GM12878 (cell line): Measurements from ENCODE around the gene HOXC9. TPM values are rescaled to one million over a fixed set of nuclear protein-coding genes. Genes with fewer than 3 reads are reported as not detected.

Experiments
- ATAC-seq: fragments of 200-7000 bp; cut with Tn5 transposase; 3 replicates; pipeline ENCODE4 v1.9.1; 2020; ENCODE audit warnings: mild to moderate bottlenecking, moderate library complexity
- BruUV-seq: library from RNA; stranded (reverse); fragments of 400-500 nt; replicated peaks from 2 replicates; lab custom pipeline; 2021; lab: Mats Ljungman, UMichigan
- CTCF ChIA-PET: fragments of 300-600 bp; sonication (Branson Sonifier 250); formaldehyde crosslinking; extraction: SDS; loops from one replicate; lab custom pipeline; 2021; ENCODE audit warnings: inconsistent platforms; lab: Yijun Ruan, JAX
- POLR2A ChIA-PET: fragments of 350-600 bp; formaldehyde crosslinking; extraction: SDS; loops from one replicate; lab custom pipeline; 2021; ENCODE audit warnings: inconsistent platforms; lab: Charles Lee
- RAD21 ChIA-PET: fragments of 300-600 bp; sonication (Branson Sonifier 250); formaldehyde crosslinking; loops from one replicate; lab custom pipeline; 2023; ENCODE audit warnings: antibody characterized with exemption; ENCODE audit not compliant: unreplicated experiment; lab: Charles Lee
- SMC1A ChIA-PET: fragments of 300-600 bp; sonication (Branson Sonifier 250); formaldehyde crosslinking; loops from one replicate; lab custom pipeline; 2023; ENCODE audit not compliant: unreplicated experiment, uncharacterized antibody; lab: Charles Lee
- DNase-seq: peaks from one replicate; pipeline ENCODE4 v3.0.0-alpha.2; 2011; ENCODE audit warnings: low read depth, low spot score
- FAIRE-seq: peaks from 3 replicates; lab custom pipeline; 2011; peaks lifted over from hg19 to GRCh38; lab: Jason Lieb, UNC
- H2AFZ ChIP-seq: 2 replicates; pipeline ENCODE4 v1.6.0; 2011; ENCODE audit warnings: low read depth, low read length, control low read depth; ENCODE audit not compliant: control insufficient read depth
- H3K27ac ChIP-seq: 2 replicates; pipeline ENCODE4 v1.5.1; 2011; ENCODE audit warnings: control low read depth; ENCODE audit not compliant: control insufficient read depth, insufficient read depth
- H3K27me3 ChIP-seq, 2 experiments: replicated peaks in 1 of 2; 2 replicates each; pipeline versions ENCODE4 v1.6.0 to v1.6.1; 2011; ENCODE audit warnings: low read length in 1 of 2; ENCODE audit not compliant: control insufficient read depth in 2 of 2, insufficient read depth in 2 of 2
- H3K36me3 ChIP-seq, 2 experiments: 2 replicates each; pipeline ENCODE4 v1.5.1; 2011; ENCODE audit warnings: low read length in 1 of 2; ENCODE audit not compliant: control insufficient read depth in 2 of 2, insufficient read depth in 2 of 2
- H3K4me1 ChIP-seq: 2 replicates; pipeline ENCODE4 v1.6.1; 2011; ENCODE audit warnings: mild to moderate bottlenecking, low read length, moderate library complexity, mixed read lengths; ENCODE audit not compliant: control insufficient read depth, insufficient read depth
- H3K4me2 ChIP-seq: 2 replicates; pipeline ENCODE4 v1.6.0; 2011; ENCODE audit warnings: control low read depth; ENCODE audit not compliant: control insufficient read depth, insufficient read depth
- H3K4me3 ChIP-seq: fragments of 200-600 bp; sonication (generic); 2 replicates; pipeline ENCODE4 v1.5.1; 2016
- H3K79me2 ChIP-seq: 2 replicates; pipeline ENCODE4 v1.6.0; 2011; ENCODE audit warnings: low read length; ENCODE audit not compliant: control insufficient read depth, insufficient read depth
- H3K9ac ChIP-seq: 2 replicates; pipeline ENCODE4 v1.8.0; 2011; ENCODE audit warnings: low read length, control low read depth, mixed read lengths; ENCODE audit not compliant: control insufficient read depth, insufficient read depth
- H3K9me3 ChIP-seq: replicated peaks from 3 replicates; pipeline ENCODE4 v1.5.1; 2011; ENCODE audit warnings: mild to moderate bottlenecking, low read length; ENCODE audit not compliant: control insufficient read depth, insufficient read depth
- H4K20me1 ChIP-seq: 2 replicates; pipeline ENCODE4 v1.6.0; 2011; ENCODE audit not compliant: control insufficient read depth, insufficient read depth
- CEBPZ ChIP-seq: fragments of 150-350 bp; IDR thresholded peaks from 2 replicates; pipeline ENCODE4 v1.6.1; 2016; ENCODE audit warnings: low read depth, low read length
- E2F8 ChIP-seq: fragments of 450-650 bp; IDR thresholded peaks from 2 replicates; pipeline ENCODE4 v1.6.1; 2018; ENCODE audit warnings: mild to moderate bottlenecking, low read depth, moderate library complexity; ENCODE audit not compliant: partially characterized antibody
- EGR1 ChIP-seq, 2 experiments: IDR thresholded peaks; 1 replicate in 1 of 2; 2 replicates in 1 of 2; pipeline ENCODE4 v1.6.1; 2011 to 2012; ENCODE audit warnings: low read depth in 2 of 2, low read length in 2 of 2, borderline replicate concordance in 1 of 2, mild to moderate bottlenecking in 1 of 2, moderate library complexity in 1 of 2
- ETV6 ChIP-seq, 2 experiments: fragments of 450-650 bp in 1 of 2; IDR thresholded peaks in 1 of 2; conservative IDR thresholded peaks in 1 of 2; 2 replicates each; pipeline ENCODE4 v1.6.1; 2014; ENCODE audit warnings: antibody characterized with exemption in 1 of 2, borderline replicate concordance in 1 of 2, low read depth in 1 of 2, mild to moderate bottlenecking in 1 of 2, moderate library complexity in 1 of 2
- MYB ChIP-seq: fragments of 150-350 bp; IDR thresholded peaks from 2 replicates; pipeline ENCODE4 v1.6.1; 2014; ENCODE audit warnings: mild to moderate bottlenecking, low read depth, low read length, borderline replicate concordance
- MYC ChIP-seq: IDR thresholded peaks from 2 replicates; pipeline ENCODE4 v1.6.1; 2011; ENCODE audit warnings: mild to moderate bottlenecking, low read length, moderate library complexity, inconsistent platforms; ENCODE audit not compliant: insufficient read depth, insufficient replicate concordance, insufficient read length, severe bottlenecking
- PML ChIP-seq: IDR thresholded peaks from 2 replicates; pipeline ENCODE4 v1.6.1; 2012; ENCODE audit warnings: low read length, inconsistent platforms
- POU2F2 ChIP-seq: IDR thresholded peaks from 3 replicates; pipeline ENCODE4 v1.6.1; 2011; ENCODE audit warnings: low read depth, mild to moderate bottlenecking, low read length, borderline replicate concordance
- RCOR1 ChIP-seq: conservative IDR thresholded peaks from 2 replicates; pipeline ENCODE4 v1.6.1; 2012; ENCODE audit warnings: low read depth, low read length, improper control_type of control experiment
- SIN3A ChIP-seq: IDR thresholded peaks from 2 replicates; pipeline ENCODE4 v1.6.1; 2012; ENCODE audit warnings: low read depth, low read length, improper control_type of control experiment
- SIX5 ChIP-seq: IDR thresholded peaks from 2 replicates; pipeline ENCODE4 v1.6.1; 2011; ENCODE audit warnings: mild to moderate bottlenecking, low read depth, low read length, moderate library complexity; ENCODE audit not compliant: severe bottlenecking
- SMARCA5 ChIP-seq: fragments of 450-650 bp; IDR thresholded peaks from 2 replicates; pipeline ENCODE4 v1.6.1; 2017; ENCODE audit warnings: mild to moderate bottlenecking
- SP1 ChIP-seq: IDR thresholded peaks from one replicate; pipeline ENCODE4 v1.6.1; 2011; ENCODE audit warnings: low read depth, low read length
- SUPT20H ChIP-seq: IDR thresholded peaks from 2 replicates; pipeline ENCODE4 v1.6.1; 2011; ENCODE audit warnings: low read depth, mild to moderate bottlenecking, low read length, moderate library complexity, borderline replicate concordance; ENCODE audit not compliant: control insufficient read depth
- SUZ12 ChIP-seq: fragments of 200-600 bp; sonication (generic); IDR thresholded peaks from one replicate; pipeline ENCODE4 v1.6.1; 2018; ENCODE audit warnings: antibody characterized with exemption, mild to moderate bottlenecking; ENCODE audit not compliant: unreplicated experiment
- USF2 ChIP-seq: IDR thresholded peaks from 2 replicates; pipeline ENCODE4 v1.6.1; 2011; ENCODE audit warnings: low read depth, low read length, improper control_type of control experiment, borderline replicate concordance
- ZNF24 ChIP-seq: fragments of 450-650 bp; IDR thresholded peaks from 2 replicates; pipeline ENCODE4 v1.6.1; 2017; ENCODE audit warnings: antibody characterized with exemption, mild to moderate bottlenecking
- WGBS: methylation state at CpG from one replicate; pipeline ENCODE4 v1.1.6; 2016; ENCODE audit warnings: low lambda C conversion rate; ENCODE audit not compliant: insufficient replicate concordance, insufficient coverage; ENCODE audit errors: missing lambda C conversion rate; 5-methylcytosine and 5-hydroxymethylcytosine counted together
- in situ Hi-C: fragments of 300-500 bp; cut with MboI; formaldehyde crosslinking; loops from 9 replicates; pipeline ENCODE4 v1.14.3; 2018; ENCODE audit warnings: mixed read lengths
- intact Hi-C: fragments of 100-400 bp; cut with micrococcal nuclease; formaldehyde crosslinking; loops from one replicate; pipeline ENCODE4 v1.14.2; 2022; ENCODE audit not compliant: unreplicated experiment
- polyA plus RNA-seq, 11 experiments: library from polyadenylated mRNA; depleted of rRNA in 4 of 11; unstranded in 6 of 11; stranded (reverse) in 5 of 11; fragments of >200 nt; fragmentation: Nextera tagmentation in 4 of 11; fragmentation: Illumina TruSeq in 1 of 11; extraction: Ambion mirVana in 4 of 11; extraction: Trizol in 1 of 11; gene quantifications; 1 replicate in 1 of 11; 2 replicates in 10 of 11; pipeline versions ENCODE4 v1.2.1 to v1.2.3, GENCODE V29; 2011 to 2016; ENCODE audit warnings: inconsistent platforms in 2 of 11, missing spikeins in 2 of 11, low read depth in 1 of 11
- total RNA-seq, 4 experiments: library from RNA; depleted of rRNA in 3 of 4; stranded (reverse); fragments of >200 nt in 3 of 4; fragmentation: Illumina TruSeq in 1 of 4; extraction: Trizol in 1 of 4; gene quantifications; 2 replicates each; pipeline versions ENCODE4 v1.2.1 to v1.2.3, GENCODE V29; 2013 to 2021

HOXC9 gene
- total and polyA plus RNA-seq, 10 of the 15 experiments (the other 5 are each of a cell fraction or from before 2014, with no cell fraction given): not detected

GRCh38 chr12:54040648-54041047 lies 40.7 kb downstream of the HOXC9 start:
- FAIRE-seq: no peak
- peaks cover 1 to 7% of the 10 kb centered on the region in 2 experiments; a peak in 2 of 4 replicates for H3K27me3 ChIP-seq
- POLR2A ChIA-PET: interaction anchor here (1.1 to 1.4 kb wide), 2 partner anchors 12 to 240 kb away, joined by 3 to 12 read pairs; partner anchors contain the start of genes CBX5, HNRNPA1 and HOXC4
- TF ChIP-seq ZNF24: no peak
- no peak for TF ChIP-seq PML
- TF ChIP-seq RCOR1: no peak
- no peak for TF ChIP-seq MYB
- TF ChIP-seq SP1: no peak
- TF ChIP-seq SIN3A: no peak
- TF ChIP-seq EGR1 (IDR thresholded peaks at IDR 0.05; ENCODE audit: borderline replicate concordance in 1 of 2, low read depth in 2 of 2, low read length in 2 of 2): no peak
- no peak for TF ChIP-seq E2F8
- no peak for TF ChIP-seq ETV6 (conservative IDR thresholded peaks at IDR 0.05 in 1 of 2, IDR thresholded peaks at IDR 0.05 in 1 of 2; ENCODE audit: borderline replicate concordance in 1 of 2, low read depth in 1 of 2)
- no peak for TF ChIP-seq SUZ12
- no peak for TF ChIP-seq MYC
- TF ChIP-seq SMARCA5: no peak
- no peak for TF ChIP-seq USF2
- no peak for TF ChIP-seq CEBPZ
- no peak for TF ChIP-seq SIX5
- no peak for TF ChIP-seq SUPT20H
- no peak for TF ChIP-seq POU2F2

More at GRCh38 chr12:54040648-54041047, 40.7 kb downstream of the HOXC9 start:
- Histone ChIP-seq H3K4me1 (no peaks in the 10 kb centered on the region), H3K79me2 (no peaks in the 10 kb centered on the region), H3K4me2 (no peak overlapping the region), H3K9me3 (no peaks in the 10 kb centered on the region; the same call in 2 of the 3 replicates), H3K4me3 (no peak overlapping the region), H3K9ac (no peak overlapping the region), H2AFZ (no peak overlapping the region), H3K27ac (no peak overlapping the region), H4K20me1 (no peaks in the 10 kb centered on the region), H3K36me3 (no peaks in the 10 kb centered on the region)
- intact Hi-C loops (no loop called here), in situ Hi-C loops (no loop called here)
- WGBS: 62% methylated on average over 3 of the region's 3 CpGs
- ChIA-PET SMC1A (interaction anchor here (0.9 to 2.7 kb wide), 7 partner anchors 8 to 150 kb away, joined by 3 to 9 read pairs (median 3); partner anchors contain the start of genes HOXC5 and HOXC6), RAD21 (interaction anchor here (0.8 to 4.2 kb wide), 6 partner anchors 8 to 151 kb away, joined by 3 to 18 read pairs (median 4); partner anchors contain the start of genes HOXC4 and HOXC5), CTCF (interaction anchor here (1.1 to 1.7 kb wide), 7 partner anchors 8 to 174 kb away, joined by 4 to 12 read pairs (median 5); partner anchors contain the start of genes HOXC4 and HOXC5)
- no peak for ATAC-seq
- no peak for DNase-seq
- BruUV-seq: no TSS peak
